M059J (cell line): ENCODE measurements around the gene ZNF223. TPM values are rescaled to one million over a fixed set of nuclear protein-coding genes. Genes with fewer than 3 reads are reported as not detected.

Source experiments
- DNase-seq: peaks from one replicate; pipeline ENCODE4 v3.0.0-alpha.2; 2012; ENCODE audit warnings: low read depth
- total RNA-seq: library from RNA; depleted of rRNA; stranded (reverse); fragments of >200 nt; shearing (Covaris generic); gene quantifications from 2 replicates; pipeline ENCODE4 v1.2.3, GENCODE V29; 2014; rRNA removed

ZNF223 gene
- 4.4 and 8.6 TPM in 2 replicates for total RNA-seq

DNA sequence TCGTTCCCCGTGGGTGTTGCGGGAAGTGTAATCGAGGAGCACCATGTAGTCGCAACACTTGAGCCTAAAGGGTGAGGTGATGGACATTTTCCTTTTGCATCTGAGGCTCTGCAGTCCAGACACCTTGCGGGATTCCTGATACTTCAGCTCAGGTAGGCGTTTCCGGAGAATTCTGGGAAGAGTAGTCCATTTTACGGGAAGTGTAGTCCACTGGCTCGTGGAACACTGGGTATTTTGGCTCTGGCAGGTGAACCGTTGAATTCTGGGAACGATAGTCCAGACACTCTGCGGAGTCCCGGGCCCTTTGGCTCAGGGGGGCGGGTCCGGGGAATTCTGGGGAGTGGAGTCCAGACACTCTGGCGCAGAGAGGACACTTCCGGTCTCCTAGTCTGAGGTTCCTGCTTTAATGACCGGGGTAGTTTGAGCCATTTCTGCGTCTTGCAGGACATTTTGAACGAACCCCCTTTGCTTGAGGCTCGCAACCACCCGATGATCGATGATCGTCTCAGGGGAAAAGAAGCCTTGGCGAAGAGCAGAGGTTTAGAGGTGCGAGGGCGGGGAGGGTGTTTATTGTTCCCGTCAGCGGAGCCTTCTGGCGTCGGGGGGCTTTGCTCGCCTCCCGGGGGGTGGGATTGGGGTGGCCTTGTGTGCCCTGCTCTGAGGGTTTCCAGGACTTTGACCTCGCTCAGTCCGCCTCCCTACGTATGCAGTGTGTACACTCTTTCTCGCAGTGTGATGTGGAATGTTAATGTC is at the start of gene ZNF223:
Gene ZNF223 (plus strand): TSS at position 387 of the 753 bp plus-strand sequence. CDS start 3,141 bp downstream, outside the sequence.
- DNase-seq = peak; percentile 98

DNA sequence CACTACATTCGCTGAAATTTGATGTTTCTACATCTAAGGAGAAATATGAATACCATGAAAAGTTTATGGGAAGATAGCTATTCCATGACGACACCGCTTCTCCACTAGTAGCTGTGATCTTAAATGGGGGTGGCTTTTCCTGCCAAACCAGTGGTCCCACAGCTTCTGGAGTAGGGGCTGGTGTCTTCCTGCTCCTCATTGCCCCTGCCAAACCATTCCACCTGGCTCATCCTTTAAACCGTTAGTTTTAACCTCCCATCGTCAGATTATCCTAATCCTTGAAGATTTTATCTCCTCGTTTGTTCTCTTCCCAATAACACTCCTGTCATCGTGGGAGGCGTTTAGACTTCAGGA is 49.6 kb upstream of the ZNF223 start:
- no peak for DNase-seq

DNA sequence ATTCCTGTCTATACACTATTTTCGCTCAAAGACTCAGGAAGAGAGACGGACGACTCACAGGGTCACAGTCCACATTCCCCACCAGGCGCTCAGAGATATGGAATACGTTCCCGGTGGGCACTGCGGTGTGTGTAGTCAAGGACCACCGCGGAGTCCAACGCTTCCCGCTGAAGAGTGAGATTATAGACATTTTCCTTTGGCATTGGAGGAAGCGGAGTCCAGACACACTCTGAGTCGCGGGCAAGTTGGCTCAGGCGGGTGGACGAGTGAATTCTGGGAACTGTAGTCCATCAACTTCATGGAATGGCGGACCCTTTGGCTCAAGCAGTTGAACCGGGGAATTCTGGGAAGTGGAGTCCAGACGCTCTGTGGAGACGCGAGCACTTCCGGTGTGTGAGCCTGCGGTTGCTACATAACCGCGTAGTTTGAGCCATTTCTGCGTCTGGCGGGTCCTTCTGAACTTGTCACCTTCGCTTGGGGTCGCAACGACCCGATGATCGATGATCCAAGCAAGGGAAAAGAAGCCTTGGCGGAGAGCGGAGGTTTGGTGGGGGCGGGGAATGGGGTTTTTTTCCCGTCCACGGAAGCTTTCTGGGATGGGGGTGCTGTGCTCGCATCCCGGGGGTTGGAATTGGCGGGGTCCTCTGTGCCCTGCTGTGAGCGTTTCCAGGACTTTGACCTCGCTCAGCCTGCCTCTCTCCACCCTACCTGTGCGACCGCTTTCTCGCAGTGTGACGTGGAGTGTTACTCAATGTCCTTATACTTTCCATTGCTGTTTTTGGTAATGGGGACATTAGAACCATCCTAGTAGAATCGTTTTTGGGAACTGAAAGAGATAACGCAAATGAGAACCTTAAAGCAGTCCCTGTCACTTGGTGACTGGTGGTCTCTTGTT is 49.0 kb upstream of the ZNF223 start, which contains the start of gene ZNF230:
Gene ZNF230 (plus strand): TSS at position 392 of the 895 bp plus-strand sequence. CDS start 4,122 bp downstream, outside the sequence.
- peak; percentile 98 for DNase-seq

DNA sequence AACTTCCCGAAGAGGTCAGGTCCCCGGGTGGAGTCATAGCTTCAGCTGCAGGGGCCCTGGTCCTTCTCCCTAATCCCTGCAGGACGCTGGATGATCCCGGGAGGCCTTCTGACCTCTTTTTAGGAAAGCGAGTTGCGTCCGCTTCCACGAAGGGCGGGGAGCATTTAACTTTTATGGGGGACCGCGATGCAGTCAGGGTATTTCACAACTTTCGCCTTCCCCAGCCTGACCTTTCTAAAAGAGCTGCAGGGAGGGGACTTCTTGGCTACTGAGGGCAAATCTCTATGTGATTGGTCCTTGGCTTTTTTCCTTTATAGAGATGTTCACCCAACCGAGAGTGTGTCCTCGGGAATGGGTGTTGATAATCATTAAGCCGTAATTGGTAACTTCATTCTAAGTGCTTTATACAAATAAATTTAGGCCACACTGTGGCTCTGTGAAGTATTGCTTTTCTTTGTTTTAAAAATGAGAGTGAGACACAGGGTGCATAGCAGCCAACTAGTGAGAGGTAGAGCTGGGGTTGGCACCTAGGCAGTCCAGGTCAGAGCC is 48.3 kb upstream of the ZNF223 start:
- DNase-seq = peak; percentile 11

DNA sequence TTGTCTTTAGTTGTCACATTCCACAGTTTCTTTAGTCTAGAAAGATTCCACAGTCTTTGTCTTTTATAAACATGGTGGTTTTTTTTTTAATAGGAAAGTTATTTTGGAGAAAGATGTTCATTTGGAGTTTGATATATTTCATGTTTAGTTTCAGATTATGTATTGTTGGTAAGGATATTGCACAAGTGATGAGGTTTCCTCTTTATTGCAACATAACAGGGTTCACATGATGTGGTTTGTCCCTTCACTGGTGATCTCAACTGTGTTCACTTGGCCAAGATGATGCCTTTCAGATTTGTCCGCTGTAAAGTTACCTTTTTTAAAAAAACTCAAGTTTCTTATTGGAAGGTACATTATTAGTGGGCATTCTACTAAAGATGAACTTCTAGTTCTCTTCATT is 45.9 kb upstream of the ZNF223 start:
- DNase-seq = no peak

DNA sequence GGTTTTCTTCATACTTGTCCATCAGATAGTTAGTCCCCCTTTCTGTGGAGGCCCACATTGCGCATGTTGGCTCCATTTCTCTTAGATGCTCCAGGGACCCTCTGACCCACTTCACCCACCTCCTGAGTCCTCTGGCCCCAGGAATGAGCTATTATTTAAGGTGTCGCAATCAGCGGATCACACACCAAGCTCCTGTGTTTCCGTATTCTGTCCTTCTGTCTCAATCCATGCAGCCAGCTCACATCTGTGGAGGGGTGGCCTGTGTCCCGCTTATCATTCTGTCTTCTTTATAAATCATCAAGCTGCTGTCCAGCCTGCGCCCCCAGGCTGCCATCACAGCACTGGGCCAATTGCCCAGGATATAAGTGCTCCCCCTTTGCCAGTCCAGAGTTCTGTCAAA is 44.4 kb upstream of the ZNF223 start:
- DNase-seq = no peak

DNA sequence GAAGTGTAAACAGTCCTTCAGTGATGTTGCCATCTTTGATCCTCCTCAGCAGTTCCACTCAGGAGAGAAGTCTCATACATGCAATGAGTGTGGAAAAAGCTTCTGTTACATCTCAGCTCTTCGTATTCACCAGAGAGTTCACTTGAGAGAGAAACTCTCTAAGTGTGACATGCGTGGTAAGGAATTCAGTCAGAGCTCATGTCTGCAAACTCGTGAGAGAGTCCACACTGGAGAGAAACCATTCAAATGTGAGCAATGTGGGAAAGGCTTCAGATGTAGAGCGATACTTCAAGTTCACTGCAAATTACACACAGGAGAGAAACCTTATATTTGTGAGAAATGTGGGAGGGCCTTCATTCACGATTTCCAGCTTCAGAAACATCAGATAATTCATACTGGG is 41.4 kb upstream of the ZNF223 start:
- DNase-seq = no peak

DNA sequence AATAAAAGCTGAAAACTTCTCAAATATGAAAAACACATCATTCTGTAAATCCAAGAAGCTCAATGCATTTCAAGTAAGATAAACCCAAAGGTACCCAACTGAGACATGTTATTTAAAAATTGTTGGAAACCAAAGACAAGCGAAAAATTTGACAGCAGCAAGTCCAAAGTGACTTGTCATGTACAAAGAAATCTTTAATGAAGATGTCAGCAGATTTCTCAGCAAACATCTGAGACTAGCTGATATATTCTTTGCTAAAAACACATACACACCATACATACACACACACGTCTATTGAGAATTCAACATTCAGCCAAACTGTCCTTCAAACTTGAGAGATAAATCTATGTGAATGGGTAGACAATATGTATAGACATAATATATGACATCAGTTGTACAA is 32.3 kb upstream of the ZNF223 start:
- DNase-seq = no peak

DNA sequence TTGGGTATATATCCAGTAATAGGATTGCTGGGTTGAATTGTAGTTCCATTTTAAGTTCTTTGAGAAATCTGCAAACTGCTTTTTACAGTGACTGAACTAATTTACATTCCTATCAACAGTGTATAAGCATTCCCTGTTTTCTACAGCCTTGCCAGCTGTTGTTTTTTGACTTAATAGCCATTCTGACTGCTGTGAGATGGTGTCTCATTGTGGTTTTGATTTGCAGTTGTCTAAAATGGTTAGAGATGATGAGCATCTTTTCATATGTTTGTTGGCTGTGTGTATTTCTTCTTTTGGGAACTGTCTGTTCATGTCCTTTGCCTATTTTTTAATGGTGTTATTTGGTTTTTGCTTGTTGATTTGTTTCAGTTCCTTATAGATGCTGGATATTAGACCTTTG is 30.6 kb upstream of the ZNF223 start:
- DNase-seq = no peak

DNA sequence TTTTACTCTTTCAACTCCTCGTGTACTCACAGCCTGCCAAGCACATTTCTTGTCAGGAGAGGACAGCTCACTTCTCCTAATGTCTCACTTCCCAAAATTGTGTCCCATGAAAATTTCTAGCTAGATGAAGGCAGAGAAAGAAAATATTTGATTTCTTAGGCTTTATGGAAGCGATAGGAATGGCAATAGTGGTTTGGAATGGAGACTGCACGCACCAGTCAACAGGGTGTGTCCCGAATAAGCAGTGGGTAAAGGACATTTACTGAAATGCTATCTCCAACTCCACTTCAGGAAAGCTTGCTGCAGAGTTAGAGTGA is 27.0 kb upstream of the ZNF223 start:
- DNase-seq = no peak

DNA sequence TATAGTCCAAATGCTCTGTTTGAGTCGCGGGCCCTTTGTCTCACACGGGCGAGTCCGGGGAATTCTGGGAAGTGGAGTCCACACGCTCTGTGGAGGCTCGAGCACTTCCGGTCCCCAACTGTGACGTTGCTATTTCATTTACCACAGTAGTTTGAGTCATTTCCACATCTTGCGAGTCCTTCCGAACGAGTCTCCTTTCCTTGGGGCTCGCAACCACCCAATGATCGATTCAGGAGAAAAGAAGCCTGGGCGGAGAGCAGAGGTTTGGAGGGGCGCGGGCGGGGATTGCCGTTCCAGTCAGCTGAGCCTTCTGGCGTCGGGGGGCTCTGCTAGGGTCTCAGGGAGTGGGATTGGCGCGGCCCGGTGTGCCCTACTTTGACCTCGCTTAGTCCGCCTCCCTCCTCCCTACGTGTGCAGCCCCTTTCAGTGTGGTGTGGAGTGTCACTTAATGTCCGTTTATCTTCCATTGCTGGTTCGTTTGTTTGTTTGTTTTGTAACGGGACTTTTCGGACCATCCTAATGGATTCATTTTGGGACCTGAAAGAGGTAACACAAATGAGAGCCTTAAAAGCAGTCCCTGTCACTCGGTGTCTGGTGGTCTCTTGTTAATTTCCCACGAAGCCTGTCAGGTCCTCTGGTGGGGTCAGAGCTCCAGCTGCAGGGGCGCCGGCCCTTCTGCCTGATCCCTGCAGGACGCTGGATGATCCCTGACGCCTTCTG is 26.5 kb upstream of the ZNF223 start, which contains the start of gene ZNF222:
Gene ZNF222 (plus strand): TSS at position 163 of the 720 bp plus-strand sequence. CDS start 58 bp downstream, at position 221.
- peak; percentile 92 for DNase-seq

DNA sequence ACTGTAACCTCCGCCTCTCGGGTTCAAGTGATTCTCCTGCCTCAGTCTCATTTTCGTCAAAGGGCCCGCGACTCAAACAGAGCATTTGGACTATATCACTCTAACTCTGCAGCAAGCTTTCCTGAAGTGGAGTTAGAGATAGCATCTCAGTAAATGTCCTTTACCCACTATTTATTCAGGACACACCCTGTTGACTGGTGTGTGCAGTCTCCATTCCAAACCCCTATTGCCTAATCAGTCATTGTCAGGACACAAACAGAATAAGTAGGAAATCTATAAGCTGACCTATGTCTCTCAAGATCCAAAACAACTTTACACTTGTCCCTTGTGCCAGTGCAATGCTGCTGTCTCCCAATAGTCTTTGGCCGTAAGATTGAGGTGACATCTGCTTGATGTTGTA is 25.2 kb upstream of the ZNF223 start:
- DNase-seq = no peak

DNA sequence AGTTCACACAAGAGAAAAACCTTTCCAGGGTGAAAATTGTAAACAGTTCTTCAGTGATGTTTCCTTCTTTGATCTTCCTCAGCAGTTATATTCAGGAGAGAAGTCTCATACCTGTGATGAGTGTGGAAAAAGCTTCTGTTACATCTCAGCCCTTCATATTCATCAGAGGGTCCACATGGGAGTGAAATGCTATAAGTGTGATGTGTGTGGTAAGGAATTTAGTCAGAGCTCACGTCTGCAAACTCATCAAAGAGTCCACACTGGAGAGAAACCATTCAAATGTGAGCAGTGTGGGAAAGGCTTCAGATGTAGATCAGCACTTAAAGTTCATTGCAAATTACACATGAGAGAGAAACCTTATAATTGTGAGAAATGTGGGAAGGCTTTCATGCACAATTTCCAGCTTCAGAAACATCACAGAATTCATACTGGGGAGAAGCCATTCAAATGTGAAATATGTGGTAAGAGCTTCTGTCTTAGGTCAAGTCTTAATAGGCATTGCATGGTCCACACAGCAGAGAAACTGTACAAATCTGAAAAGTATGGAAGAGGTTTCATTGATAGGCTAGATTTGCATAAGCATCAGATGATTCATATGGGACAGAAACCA is 19.7 kb upstream of the ZNF223 start:
- no peak for DNase-seq

DNA sequence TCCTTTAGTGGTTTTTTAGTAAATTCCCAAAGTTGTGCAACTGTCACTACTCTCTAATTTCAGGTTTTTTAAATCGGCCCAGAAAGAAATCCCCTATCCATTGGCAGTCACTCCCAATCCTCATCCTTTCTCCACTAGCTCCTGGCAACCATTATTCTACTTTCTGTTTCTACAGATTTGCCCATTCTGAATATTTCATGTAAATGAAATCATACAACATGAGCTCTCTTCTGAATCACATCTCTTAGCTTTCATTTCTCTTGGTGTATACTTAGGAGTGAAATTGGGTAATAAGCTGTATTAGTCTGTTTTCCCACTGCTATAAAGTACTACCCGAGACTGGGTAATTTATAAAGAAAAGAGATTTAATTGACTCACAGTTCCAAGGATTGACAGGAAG is 9.7 kb upstream of the ZNF223 start:
- DNase-seq = no peak

DNA sequence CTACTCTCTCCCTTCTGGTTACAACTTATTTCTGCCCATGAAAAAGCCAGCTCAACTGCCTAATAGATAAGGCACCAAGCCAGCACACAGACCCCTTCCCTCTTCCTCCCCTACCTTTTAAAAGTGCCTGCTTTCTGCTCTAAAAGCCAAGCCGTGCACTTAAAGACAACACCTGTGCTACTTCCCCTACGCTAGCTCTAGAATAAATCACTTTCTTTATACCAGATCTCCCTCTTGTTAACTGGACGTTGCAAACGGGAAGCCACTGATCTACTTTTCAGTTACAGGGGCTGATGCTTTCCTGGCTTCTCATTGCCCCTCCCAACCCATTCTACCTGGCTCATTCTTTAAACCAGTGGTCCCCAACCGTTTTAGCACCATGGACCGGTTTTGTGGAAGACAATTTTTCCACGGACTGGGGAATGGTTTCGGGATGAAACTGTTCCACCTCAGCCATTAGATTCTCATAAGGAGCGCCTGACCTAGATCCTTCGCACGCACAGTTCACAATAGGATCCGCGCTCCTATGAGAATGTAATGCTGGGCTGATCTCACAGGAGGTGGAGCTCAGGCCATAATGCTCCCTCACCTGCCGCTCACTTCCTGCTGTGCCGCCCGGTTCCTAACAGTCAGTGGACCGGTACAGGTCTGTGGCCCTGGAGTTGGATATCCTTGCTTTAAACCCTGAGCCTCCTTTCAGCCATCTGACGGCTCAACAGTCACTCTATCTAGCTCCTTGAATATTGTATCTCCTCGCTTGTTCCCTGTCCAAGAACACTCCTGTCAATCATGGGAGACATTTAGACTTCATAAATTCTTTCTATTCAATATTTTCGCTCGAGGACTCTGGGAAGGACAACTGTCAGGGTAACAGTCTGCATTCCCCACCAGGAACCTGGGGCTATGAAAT is 841 bp upstream of the ZNF223 start:
- peak; percentile 7 for DNase-seq

DNA sequence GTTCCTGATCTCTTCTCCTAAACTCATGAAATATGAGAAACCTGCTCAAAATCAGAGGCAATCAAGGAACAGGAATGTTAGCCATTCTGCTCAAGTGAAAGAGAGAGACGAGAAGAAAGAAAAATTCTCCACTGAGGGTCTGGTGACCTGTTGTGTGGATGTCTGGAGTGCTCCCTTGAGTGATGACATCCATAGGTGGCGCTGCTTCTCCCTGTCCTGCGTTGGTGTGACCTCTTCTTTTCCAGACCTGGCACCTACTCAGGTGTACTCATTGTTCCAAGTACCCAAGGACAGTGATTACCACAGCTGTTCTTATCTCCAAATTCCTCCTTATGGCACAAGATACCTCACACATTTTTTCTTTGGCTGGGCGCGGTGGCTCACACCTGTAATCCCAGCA is 4.0 kb downstream of the ZNF223 start:
- DNase-seq = no peak

DNA sequence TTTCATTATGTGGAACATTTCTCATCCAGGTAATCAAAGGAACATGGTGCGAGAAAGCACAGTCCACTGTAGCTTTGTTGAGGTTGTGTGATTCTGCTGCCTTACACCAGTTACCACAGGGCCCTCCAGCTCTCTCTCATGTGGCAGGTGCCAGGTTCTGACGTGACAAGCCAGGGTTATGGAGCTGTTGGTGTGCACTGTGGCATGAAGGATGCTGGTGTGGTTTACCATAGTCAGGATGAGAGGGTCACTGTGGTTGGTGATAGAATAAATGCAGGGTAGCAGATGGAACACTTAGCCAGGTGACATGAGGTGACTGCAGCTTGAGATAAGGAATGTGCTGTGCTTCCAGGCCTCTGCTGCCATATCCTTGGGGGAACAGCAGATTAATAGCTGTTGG is 7.4 kb downstream of the ZNF223 start:
- DNase-seq = no peak

DNA sequence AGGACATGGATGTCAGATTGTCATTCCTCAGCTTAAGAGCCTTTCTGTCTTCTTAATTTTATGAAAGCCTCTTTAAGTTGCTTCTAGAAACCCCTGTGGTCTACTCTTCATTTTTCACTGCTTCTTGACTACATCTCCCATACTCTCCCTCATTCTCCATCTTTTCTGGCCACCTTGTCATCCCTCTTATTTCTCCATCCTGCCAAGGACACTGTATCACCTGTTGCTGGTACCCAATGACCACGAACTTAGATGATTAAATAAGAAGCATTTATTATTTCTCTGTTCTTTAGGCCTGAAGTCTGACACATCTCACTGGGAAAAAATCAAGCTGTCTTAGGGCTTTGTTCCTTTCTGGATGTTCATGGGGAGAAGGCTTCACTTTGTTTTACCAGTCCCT is 9.2 kb downstream of the ZNF223 start:
- DNase-seq = no peak

DNA sequence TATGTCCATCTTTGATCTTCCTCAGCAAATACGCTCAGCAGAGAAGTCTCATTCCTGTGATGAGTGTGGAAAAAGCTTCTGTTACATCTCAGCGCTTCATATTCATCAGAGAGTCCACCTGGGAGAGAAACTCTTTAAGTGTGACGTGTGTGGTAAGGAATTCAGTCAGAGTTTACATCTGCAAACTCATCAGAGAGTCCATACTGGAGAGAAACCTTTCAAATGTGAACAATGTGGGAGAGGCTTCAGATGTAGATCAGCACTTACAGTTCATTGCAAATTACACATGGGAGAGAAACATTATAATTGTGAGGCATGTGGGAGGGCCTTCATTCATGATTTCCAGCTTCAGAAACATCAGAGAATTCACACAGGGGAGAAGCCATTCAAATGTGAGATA is 14.5 kb downstream of the ZNF223 start:
- DNase-seq = no peak

DNA sequence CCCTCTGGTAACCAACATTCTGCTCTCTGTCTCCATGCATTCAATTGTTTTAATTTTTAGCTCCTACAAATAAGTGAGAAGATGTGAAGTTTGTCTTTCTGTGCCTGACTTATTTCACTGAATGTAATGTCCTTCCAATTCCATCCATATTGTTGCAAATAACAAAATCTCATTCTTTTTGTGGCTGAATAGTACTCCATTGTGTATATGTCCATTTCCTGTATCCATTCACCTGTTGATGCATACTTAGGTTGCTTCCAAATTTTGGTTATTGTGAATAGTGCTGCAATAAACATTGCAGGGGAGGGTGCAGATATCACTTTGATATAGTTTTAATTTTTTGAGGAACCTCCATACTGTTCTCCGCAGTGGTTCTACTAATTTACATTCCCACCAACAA is 17.6 kb downstream of the ZNF223 start:
- no peak for DNase-seq
